GM18498 (cell line): ENCODE data around the gene CDH22.
A peak's percentile ranks its signal among the peaks of the same experiment; 100 is the strongest.

ENCODE experiments used
- ATAC-seq: cut with Tn5 transposase; IDR thresholded peaks from one replicate; pipeline ENCODE4 v1.9.1; 2021; ENCODE audit warnings: mild to moderate bottlenecking, moderate library complexity; ENCODE audit not compliant: unreplicated experiment

Gene CDH22, protein sequence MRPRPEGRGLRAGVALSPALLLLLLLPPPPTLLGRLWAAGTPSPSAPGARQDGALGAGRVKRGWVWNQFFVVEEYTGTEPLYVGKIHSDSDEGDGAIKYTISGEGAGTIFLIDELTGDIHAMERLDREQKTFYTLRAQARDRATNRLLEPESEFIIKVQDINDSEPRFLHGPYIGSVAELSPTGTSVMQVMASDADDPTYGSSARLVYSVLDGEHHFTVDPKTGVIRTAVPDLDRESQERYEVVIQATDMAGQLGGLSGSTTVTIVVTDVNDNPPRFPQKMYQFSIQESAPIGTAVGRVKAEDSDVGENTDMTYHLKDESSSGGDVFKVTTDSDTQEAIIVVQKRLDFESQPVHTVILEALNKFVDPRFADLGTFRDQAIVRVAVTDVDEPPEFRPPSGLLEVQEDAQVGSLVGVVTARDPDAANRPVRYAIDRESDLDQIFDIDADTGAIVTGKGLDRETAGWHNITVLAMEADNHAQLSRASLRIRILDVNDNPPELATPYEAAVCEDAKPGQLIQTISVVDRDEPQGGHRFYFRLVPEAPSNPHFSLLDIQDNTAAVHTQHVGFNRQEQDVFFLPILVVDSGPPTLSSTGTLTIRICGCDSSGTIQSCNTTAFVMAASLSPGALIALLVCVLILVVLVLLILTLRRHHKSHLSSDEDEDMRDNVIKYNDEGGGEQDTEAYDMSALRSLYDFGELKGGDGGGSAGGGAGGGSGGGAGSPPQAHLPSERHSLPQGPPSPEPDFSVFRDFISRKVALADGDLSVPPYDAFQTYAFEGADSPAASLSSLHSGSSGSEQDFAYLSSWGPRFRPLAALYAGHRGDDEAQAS

DNA sequence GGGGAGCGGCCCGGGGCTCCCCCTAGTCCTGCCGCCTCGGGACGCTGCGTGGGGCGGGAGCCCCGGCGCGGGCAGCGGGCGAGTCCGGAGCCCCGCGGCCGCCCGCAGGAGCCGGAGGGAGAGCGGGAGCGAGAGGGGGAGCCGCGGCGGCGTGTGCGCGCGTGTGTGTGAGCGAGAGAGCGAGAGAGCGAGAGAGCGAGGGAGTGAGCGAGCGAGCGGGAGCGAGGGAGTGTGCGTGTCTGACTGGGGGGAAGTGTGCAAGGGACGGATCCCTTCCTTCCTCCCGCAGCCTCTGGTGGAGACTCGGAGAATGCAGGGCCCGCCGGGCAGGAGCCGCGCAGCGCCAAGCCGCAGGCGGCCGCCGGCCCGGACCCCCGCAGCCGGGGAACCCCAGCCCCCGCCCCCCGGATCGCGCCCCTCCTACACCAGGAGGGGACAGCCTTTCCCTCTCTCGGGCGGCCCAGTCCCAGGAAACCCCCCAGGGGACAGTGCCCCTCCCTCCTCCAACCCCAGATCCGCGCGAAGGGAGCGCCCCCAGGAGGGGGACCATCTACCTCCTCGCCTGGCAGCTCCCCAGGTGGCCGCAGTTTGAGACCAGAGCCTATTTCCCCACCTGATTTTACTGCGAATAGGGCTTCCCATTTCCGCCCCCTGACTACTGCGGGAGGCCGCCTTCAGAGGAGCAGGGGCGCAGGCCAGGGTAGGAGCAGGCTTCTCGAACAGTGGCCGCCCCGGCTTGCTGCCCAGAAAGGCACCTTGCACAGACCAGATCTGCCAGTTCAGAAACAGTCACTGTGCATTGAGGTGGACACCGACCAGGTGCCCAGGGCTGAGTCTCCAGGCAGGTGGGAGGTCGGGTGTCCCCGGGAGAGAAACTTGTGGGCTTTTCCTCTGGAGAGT lies at the start of gene CDH22:
Gene CDH22 (minus strand): TSS at position 241 of the 900 bp plus-strand sequence. CDS start 57,204 bp downstream, outside the sequence.
- no peak for ATAC-seq

GRCh38 chr20:46357030-46357514 lies 48.8 kb upstream of the CDH22 start:
- ATAC-seq: no peak

DNA sequence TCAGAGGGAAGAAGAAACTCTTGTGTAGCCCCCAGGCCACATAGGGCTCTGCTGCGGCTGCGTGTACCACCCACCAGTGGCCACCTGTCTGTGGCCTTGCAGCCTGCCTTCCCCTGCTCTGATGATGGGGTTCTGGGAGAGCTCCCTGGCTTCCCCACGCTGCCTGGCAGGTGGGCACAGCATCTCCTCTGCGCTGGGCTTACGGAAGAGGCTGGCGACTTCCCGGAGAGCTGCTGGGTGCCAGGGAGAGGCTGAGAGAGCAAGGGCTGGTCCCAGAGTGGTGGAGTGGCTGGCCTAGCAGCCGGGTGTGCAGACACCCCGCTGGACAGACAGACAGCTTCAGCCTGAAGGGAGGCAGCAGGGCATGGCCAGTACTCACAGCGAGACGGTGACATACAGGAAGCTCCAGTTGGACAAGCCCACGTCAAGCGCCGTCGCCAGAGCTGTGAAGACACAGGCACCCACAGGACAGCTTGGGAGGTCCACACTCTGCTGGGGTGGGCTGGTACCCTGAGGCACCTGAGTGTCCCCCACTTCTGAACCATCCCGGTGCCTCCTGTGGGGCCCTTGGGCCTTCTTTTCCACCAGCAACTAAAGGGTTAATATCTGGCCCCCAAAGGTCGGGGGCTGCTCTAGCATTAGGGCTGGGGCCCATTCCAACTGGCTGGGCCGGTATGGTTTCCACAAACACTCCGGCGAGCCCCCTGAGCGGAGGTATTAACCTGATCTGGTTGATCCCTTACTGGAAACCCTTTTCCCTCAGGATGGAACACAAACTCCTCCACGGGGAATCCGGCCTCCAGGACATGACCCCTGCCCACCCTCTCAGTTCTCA lies 48.1 kb upstream of the CDH22 start:
- no peak for ATAC-seq

GRCh38 chr20:46355778-46356177 lies 47.5 kb upstream of the CDH22 start:
- no peak for ATAC-seq

DNA sequence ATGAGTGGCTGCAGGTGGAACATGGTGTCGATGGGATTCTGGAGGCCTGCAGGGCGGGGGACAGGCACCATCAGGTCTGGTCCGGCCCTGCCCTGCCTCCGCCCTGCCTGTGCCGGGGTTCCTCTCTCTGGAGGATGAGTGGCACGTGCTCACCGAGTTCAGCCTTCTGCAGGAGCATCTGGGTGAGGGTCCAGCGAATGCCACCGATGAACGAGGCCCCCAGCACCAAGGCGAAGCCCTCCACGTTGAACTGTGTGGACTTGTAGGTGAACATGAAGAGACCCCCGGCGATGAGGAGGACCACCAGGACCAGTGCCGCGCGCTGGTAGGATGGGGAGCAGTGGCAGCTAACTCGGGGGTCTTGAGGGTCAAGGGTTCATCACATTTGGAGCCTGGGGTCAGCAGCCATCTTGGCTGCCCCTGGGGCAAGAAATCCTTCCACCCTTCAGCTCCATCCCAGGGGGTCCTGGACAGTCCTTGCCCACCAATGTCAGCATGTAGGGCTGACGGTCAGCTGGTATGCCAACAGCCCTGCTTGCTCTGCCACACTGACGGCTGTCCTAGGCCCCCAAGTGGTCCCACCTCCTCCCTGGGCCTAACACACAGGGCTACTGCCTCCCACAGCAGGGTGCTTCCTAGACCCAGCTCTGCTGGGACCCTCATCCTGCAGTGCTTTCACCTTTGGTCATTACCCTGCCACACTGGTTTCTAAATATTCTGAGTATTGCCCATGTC lies 46.8 kb upstream of the CDH22 start:
- ATAC-seq: no peak

DNA sequence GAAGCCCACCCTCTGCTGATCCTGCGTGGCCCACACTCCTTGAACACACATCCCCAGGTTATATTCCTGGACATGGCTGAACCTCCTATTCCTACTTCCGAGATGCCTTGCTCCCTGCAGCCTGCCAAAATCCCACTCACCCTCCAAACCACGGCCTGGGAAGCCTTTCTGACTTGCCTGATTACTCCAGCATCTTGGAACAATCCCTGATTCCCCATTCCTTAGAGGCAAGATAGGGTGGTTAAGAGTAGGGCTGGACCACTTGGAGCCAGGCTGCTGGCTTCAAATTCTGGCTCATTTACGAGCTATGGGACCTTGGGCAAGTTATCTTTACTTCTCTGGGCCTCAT lies 45.9 kb upstream of the CDH22 start:
- ATAC-seq: no peak

- no peak for ATAC-seq
Observed at GRCh38 chr20:46353500-46354206, 45.4 kb upstream of the CDH22 start.

DNA sequence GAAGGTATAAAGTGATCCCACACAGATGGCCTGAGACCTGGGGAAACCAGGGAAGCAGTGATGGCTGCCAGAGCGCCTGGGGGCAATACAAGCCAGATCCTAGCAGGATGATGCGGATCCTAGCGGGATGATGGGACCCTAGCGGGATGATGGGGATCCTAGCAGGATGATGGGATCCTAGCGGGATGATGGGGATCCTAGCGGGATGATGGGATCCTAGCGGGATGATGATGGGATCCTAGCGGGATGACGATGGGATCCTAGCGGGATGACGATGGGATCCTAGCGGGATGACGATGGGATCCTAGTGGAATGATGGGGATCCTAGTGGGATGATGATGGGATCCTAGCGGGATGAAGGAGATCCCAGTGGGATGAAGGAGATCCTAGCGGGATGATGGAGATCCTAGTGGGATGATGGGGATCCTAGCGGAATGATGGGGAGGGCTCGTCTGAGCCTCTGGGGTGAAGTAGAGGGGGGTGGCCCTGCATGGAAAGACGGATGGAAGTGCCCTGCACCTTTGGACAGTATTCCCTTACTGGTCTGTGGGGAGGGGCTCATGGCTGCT lies 44.2 kb upstream of the CDH22 start:
- ATAC-seq: no peak

DNA sequence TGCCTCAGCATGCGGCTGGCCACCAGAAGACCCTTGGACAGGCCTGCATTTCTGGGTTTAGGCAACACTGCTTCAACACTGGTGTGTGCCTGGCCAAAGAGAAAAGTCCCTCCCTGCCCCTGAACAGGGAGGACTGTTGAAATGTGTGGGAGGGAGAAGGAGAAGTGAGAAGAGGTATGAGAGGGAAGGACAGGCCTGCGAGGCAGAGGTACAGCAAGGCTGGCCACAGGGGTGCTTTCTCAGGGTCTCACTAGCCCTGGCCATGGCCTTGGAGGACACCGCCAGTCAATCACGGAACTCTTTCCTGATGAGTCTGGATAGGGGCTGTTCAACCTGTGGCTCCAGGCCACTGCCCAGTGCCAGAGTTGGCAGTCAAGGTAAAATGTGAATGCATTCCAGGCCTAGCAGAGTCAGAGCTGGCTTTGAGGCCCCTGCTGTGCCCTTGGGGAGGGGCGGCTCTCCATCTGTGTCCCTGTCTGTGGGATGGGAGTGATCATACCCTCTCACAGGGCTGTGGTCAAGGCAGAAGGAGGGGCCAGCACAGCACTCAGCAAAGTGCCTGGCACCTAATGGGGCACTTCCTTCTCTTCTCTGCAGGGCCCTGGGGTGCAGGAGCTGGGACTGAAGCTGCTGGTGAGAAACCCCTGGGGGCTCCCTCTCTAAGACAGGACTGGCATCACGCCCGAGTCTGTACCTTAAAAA lies 43.2 kb upstream of the CDH22 start:
- ATAC-seq: no peak

- ATAC-seq: peak; percentile 7
Observed at GRCh38 chr20:46350986-46351267, 42.6 kb upstream of the CDH22 start.

DNA sequence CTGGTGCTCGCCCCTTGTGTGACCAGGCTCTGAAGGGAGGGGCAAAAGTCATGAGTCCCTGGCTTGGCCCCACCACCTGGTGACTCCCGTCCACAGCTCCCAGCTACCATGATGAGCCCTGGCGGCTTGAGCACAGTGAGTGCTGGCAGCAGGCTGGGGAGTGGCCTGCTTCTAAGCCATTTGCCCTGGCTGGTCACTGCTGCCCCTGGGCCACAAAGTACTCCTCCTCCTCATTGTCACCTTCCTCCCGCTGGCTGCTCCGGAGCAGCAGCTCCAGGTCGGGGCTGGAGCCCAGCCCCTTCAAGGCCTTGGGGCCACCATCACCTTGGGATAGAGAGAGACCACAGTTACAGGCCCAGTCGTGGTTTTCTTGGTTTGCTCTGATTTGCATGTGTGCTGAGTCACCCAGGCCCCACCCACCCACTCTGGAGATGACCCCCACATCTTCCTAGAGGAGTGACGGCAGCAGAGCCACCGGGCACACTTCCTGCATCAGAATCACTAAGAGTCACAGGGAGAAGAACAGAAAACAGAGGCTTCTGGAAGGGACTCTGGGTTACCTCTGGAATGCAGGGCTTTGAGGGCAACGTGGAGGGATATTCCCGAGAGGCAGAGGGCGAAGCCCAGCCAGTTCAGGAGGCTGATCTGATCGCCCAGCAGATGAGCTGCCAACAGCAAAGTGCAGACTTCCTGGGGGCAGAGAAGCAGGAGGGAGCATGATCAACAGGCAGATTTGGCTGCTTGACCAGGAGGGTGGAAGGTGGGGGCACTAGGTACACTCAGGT lies 42.1 kb upstream of the CDH22 start:
- peak; percentile 74 for ATAC-seq

- no peak for ATAC-seq
Observed at GRCh38 chr20:46349742-46350056, 41.4 kb upstream of the CDH22 start.

- no peak for ATAC-seq
Observed at GRCh38 chr20:46349035-46349741, 40.9 kb upstream of the CDH22 start.

GRCh38 chr20:46347841-46348803 lies 39.8 kb upstream of the CDH22 start:
- no peak for ATAC-seq

GRCh38 chr20:46346770-46347169 lies 38.5 kb upstream of the CDH22 start:
- no peak for ATAC-seq
